ENCODE measurements around the gene UNC79. TPM values are rescaled to one million over a fixed set of nuclear protein-coding genes. Genes with fewer than 3 reads are reported as not detected.

UNC79 gene
- total and polyA plus RNA-seq, 5 donors from 2014 or later = not detected

DNA sequence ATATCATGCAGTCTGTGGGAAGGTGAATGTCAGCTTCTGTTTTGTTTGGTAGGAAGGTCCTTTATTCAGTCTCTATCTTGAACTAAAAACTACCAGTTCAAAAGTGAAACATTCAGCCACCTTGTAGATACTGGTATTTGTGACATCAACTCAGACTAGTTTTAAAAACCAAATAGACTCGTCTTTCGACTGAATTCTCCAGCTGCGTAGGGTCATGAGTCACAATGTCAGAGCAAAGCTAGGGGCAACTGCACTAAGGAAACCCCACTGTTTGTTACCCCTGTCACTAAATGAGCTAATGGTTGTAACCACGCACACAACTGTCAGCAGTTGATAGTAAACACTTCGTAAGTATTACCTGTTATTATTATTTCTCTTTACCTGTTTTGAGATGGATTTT is 212.9 kb downstream of the UNC79 start:
- Mint-ChIP-seq H3K4me3 (no peak overlapping the region), H3K27me3 (peaks cover 31% of the 10 kb centered on the region), H3K36me3 (no peaks in the 10 kb centered on the region), H3K9me3 (peaks cover 0 to 4% (median 0%) of the 10 kb centered on the region in 7 donors), H3K4me1 (no peaks in the 10 kb centered on the region), H3K27ac (no peak overlapping the region)
- H3K27ac ChIP-seq (ENCODE audit: insufficient read depth, low read length, poor library complexity, severe bottlenecking) = no peak overlapping the region
- no peak for ATAC-seq (ENCODE audit: low read depth in 2 of 2)
- DNase-seq = no peak
- no peaks in the 10 kb centered on the region for H3K4me1 ChIP-seq (ENCODE audit: control insufficient read depth, insufficient read depth, low read length, poor library complexity, severe bottlenecking)
- H3K4me3 ChIP-seq (ENCODE audit: low read depth, low read length) = no peak overlapping the region
- H3K27me3 ChIP-seq (ENCODE audit: control insufficient read depth, insufficient read depth, low read length) = peaks cover 8% of the 10 kb centered on the region
- no peaks in the 10 kb centered on the region for H3K36me3 ChIP-seq (ENCODE audit: control insufficient read depth, insufficient read depth, low read length)
- no peaks in the 10 kb centered on the region for H3K9me3 ChIP-seq (ENCODE audit: control insufficient read depth in 2 of 2, low read length in 2 of 2)

- Histone ChIP-seq H3K4me3 (ENCODE audit: low read depth, low read length) (no peak overlapping the region), H3K9me3 (ENCODE audit: control insufficient read depth in 2 of 2, low read length in 2 of 2) (no peaks in the 10 kb centered on the region), H3K36me3 (ENCODE audit: control insufficient read depth, insufficient read depth, low read length) (no peaks in the 10 kb centered on the region), H3K27me3 (ENCODE audit: control insufficient read depth, insufficient read depth, low read length) (peaks cover 4% of the 10 kb centered on the region), H3K27ac (ENCODE audit: insufficient read depth, low read length, poor library complexity, severe bottlenecking) (no peak overlapping the region), H3K4me1 (ENCODE audit: control insufficient read depth, insufficient read depth, low read length, poor library complexity, severe bottlenecking) (no peaks in the 10 kb centered on the region)
- ATAC-seq (ENCODE audit: low read depth in 2 of 2) = no peak
- no peak overlapping the region for H3K4me3 Mint-ChIP-seq
- H3K27me3 Mint-ChIP-seq = peaks cover 35% of the 10 kb centered on the region
- H3K36me3 Mint-ChIP-seq = no peaks in the 10 kb centered on the region
- peaks cover 0 to 4% (median 0%) of the 10 kb centered on the region in 7 donors for H3K9me3 Mint-ChIP-seq
- H3K27ac Mint-ChIP-seq = no peak overlapping the region
- H3K4me1 Mint-ChIP-seq = no peaks in the 10 kb centered on the region
- no peak for DNase-seq
Measured at GRCh38 chr14:93645200-93645599, 214.5 kb downstream of the UNC79 start.

GRCh38 chr14:93648440-93649168 is 217.9 kb downstream of the UNC79 start:
- no peak overlapping the region for H3K4me3 ChIP-seq (ENCODE audit: low read depth, low read length)
- no peaks in the 10 kb centered on the region for H3K36me3 Mint-ChIP-seq
- ATAC-seq (ENCODE audit: low read depth in 2 of 2) (no peak), DNase-seq (peak in 1 of 3 donors; percentile 29)
- H3K27me3 ChIP-seq (ENCODE audit: control insufficient read depth, insufficient read depth, low read length) = peaks cover 6% of the 10 kb centered on the region
- no peak overlapping the region for H3K27ac Mint-ChIP-seq
- peaks cover 0 to 5% (median 0%) of the 10 kb centered on the region in 7 donors for H3K9me3 Mint-ChIP-seq
- H3K27ac ChIP-seq (ENCODE audit: insufficient read depth, low read length, poor library complexity, severe bottlenecking) = no peak overlapping the region
- H3K4me1 ChIP-seq (ENCODE audit: control insufficient read depth, insufficient read depth, low read length, poor library complexity, severe bottlenecking) = no peaks in the 10 kb centered on the region
- H3K9me3 ChIP-seq (ENCODE audit: control insufficient read depth in 2 of 2, low read length in 2 of 2) = no peaks in the 10 kb centered on the region
- peaks cover 43% of the 10 kb centered on the region for H3K27me3 Mint-ChIP-seq
- H3K36me3 ChIP-seq (ENCODE audit: control insufficient read depth, insufficient read depth, low read length) = no peaks in the 10 kb centered on the region
- no peaks in the 10 kb centered on the region for H3K4me1 Mint-ChIP-seq
- H3K4me3 Mint-ChIP-seq = no peak overlapping the region

GRCh38 chr14:93654599-93654998 is 223.9 kb downstream of the UNC79 start:
- peaks cover 8% of the 10 kb centered on the region for H3K27me3 ChIP-seq (ENCODE audit: control insufficient read depth, insufficient read depth, low read length)
- H3K4me1 Mint-ChIP-seq = no peaks in the 10 kb centered on the region
- H3K27ac Mint-ChIP-seq = no peak overlapping the region
- no peaks in the 10 kb centered on the region for H3K4me1 ChIP-seq (ENCODE audit: control insufficient read depth, insufficient read depth, low read length, poor library complexity, severe bottlenecking)
- H3K36me3 Mint-ChIP-seq = no peaks in the 10 kb centered on the region
- H3K4me3 ChIP-seq (ENCODE audit: low read depth, low read length) = no peak overlapping the region
- peaks cover 0 to 3% (median 0%) of the 10 kb centered on the region in 7 donors for H3K9me3 Mint-ChIP-seq
- no peaks in the 10 kb centered on the region for H3K36me3 ChIP-seq (ENCODE audit: control insufficient read depth, insufficient read depth, low read length)
- ATAC-seq (ENCODE audit: low read depth in 2 of 2) (no peak), DNase-seq (no peak)
- H3K4me3 Mint-ChIP-seq = no peak overlapping the region
- peaks cover 30% of the 10 kb centered on the region for H3K27me3 Mint-ChIP-seq
- H3K9me3 ChIP-seq (ENCODE audit: control insufficient read depth in 2 of 2, low read length in 2 of 2) = no peaks in the 10 kb centered on the region
- no peak overlapping the region for H3K27ac ChIP-seq (ENCODE audit: insufficient read depth, low read length, poor library complexity, severe bottlenecking)

GRCh38 chr14:93655078-93655750 is 224.5 kb downstream of the UNC79 start:
- peaks cover 24% of the 10 kb centered on the region for H3K27me3 Mint-ChIP-seq
- peak in 2 of 3 donors; percentile 12 to 35 for DNase-seq
- no peak for ATAC-seq (ENCODE audit: low read depth in 2 of 2)

GRCh38 chr14:93657875-93658274 is 227.1 kb downstream of the UNC79 start:
- no peaks in the 10 kb centered on the region for H3K9me3 ChIP-seq (ENCODE audit: control insufficient read depth in 2 of 2, low read length in 2 of 2)
- no peaks in the 10 kb centered on the region for H3K36me3 Mint-ChIP-seq
- no peak for ATAC-seq (ENCODE audit: low read depth in 2 of 2)

More at GRCh38 chr14:93655078-93655750, 224.5 kb downstream of the UNC79 start:
- Histone ChIP-seq H3K4me3 (ENCODE audit: low read depth, low read length) (no peak overlapping the region), H3K36me3 (ENCODE audit: control insufficient read depth, insufficient read depth, low read length) (no peaks in the 10 kb centered on the region), H3K9me3 (ENCODE audit: control insufficient read depth in 2 of 2, low read length in 2 of 2) (no peaks in the 10 kb centered on the region), H3K4me1 (ENCODE audit: control insufficient read depth, insufficient read depth, low read length, poor library complexity, severe bottlenecking) (no peaks in the 10 kb centered on the region), H3K27me3 (ENCODE audit: control insufficient read depth, insufficient read depth, low read length) (peaks cover 11% of the 10 kb centered on the region), H3K27ac (ENCODE audit: insufficient read depth, low read length, poor library complexity, severe bottlenecking) (no peak overlapping the region)
- no peaks in the 10 kb centered on the region for H3K36me3 Mint-ChIP-seq
- H3K27ac Mint-ChIP-seq = no peak overlapping the region
- H3K4me1 Mint-ChIP-seq = no peaks in the 10 kb centered on the region
- H3K9me3 Mint-ChIP-seq = peaks cover 0 to 3% (median 0%) of the 10 kb centered on the region in 7 donors
- no peak overlapping the region for H3K4me3 Mint-ChIP-seq

DNA sequence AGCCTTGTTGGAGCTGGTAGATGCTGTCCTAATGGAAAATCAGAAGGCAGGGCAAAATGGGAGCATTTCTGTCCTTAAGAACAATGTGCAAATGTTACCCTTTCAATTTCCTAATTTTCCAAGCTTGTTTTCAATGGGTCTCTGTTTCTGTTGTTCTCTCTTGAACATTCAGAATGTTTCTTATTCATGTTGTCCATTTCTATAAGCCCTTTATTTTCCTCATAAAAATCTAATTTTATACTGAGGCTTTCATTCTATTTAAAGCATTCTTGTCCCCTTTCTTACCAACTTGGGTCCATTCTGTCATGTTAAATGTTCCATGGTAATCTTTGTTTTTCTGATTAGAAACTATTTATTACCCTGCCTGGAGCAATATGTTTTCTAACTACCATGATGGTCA is 232.6 kb downstream of the UNC79 start:
- peaks cover 20 to 21% of the 10 kb centered on the region in 2 experiments for H3K9me3 ChIP-seq (ENCODE audit: control insufficient read depth in 2 of 2, low read length in 2 of 2)
- DNase-seq (no peak), ATAC-seq (ENCODE audit: low read depth in 2 of 2) (no peak)
- no peaks in the 10 kb centered on the region for H3K36me3 Mint-ChIP-seq
- H3K4me1 ChIP-seq (ENCODE audit: control insufficient read depth, insufficient read depth, low read length, poor library complexity, severe bottlenecking) = no peaks in the 10 kb centered on the region
- H3K27me3 Mint-ChIP-seq = peaks cover 29% of the 10 kb centered on the region
- no peak overlapping the region for H3K4me3 Mint-ChIP-seq
- H3K27ac ChIP-seq (ENCODE audit: insufficient read depth, low read length, poor library complexity, severe bottlenecking) = no peak overlapping the region
- no peak overlapping the region for H3K4me3 ChIP-seq (ENCODE audit: low read depth, low read length)
- H3K27me3 ChIP-seq (ENCODE audit: control insufficient read depth, insufficient read depth, low read length) = peaks cover 10% of the 10 kb centered on the region
- H3K9me3 Mint-ChIP-seq = peaks cover 0 to 26% (median 15%) of the 10 kb centered on the region in 7 donors
- H3K27ac Mint-ChIP-seq = no peak overlapping the region
- H3K36me3 ChIP-seq (ENCODE audit: control insufficient read depth, insufficient read depth, low read length) = no peaks in the 10 kb centered on the region
- no peaks in the 10 kb centered on the region for H3K4me1 Mint-ChIP-seq

More at GRCh38 chr14:93657875-93658274, 227.1 kb downstream of the UNC79 start:
- no peak for DNase-seq
- Mint-ChIP-seq H3K27ac (no peak overlapping the region), H3K4me3 (no peak overlapping the region), H3K9me3 (peaks cover 0 to 3% (median 0%) of the 10 kb centered on the region in 7 donors), H3K4me1 (no peaks in the 10 kb centered on the region), H3K27me3 (peaks cover 21% of the 10 kb centered on the region)
- no peak overlapping the region for H3K27ac ChIP-seq (ENCODE audit: insufficient read depth, low read length, poor library complexity, severe bottlenecking)
- no peaks in the 10 kb centered on the region for H3K4me1 ChIP-seq (ENCODE audit: control insufficient read depth, insufficient read depth, low read length, poor library complexity, severe bottlenecking)
- no peak overlapping the region for H3K4me3 ChIP-seq (ENCODE audit: low read depth, low read length)
- H3K27me3 ChIP-seq (ENCODE audit: control insufficient read depth, insufficient read depth, low read length) = peaks cover 14% of the 10 kb centered on the region
- H3K36me3 ChIP-seq (ENCODE audit: control insufficient read depth, insufficient read depth, low read length) = no peaks in the 10 kb centered on the region
